HCT116 (cell line): ENCODE measurements around the gene SHISAL2A.

ENCODE experiments used
- CTCF ChIP-seq, 3 experiments: fragments of 200-600 bp in 1 of 3; sonication (generic) in 1 of 3; IDR thresholded peaks in 2 of 3; conservative IDR thresholded peaks in 1 of 3; 2 replicates each; pipeline ENCODE4 v1.5.1; 2012 to 2017; ENCODE audit warnings: low read depth in 2 of 3, low read length in 2 of 3, antibody characterized with exemption in 1 of 3, borderline replicate concordance in 1 of 3, control low read depth in 1 of 3, mild to moderate bottlenecking in 1 of 3, mixed read lengths in 1 of 3, mixed run types in 1 of 3, moderate library complexity in 1 of 3; ENCODE audit not compliant: insufficient read depth in 1 of 3
- POLR2AphosphoS5 ChIP-seq: IDR thresholded peaks from 2 replicates; pipeline ENCODE4 v1.6.1; 2011; ENCODE audit warnings: mild to moderate bottlenecking, low read depth, low read length, moderate library complexity

DNA sequence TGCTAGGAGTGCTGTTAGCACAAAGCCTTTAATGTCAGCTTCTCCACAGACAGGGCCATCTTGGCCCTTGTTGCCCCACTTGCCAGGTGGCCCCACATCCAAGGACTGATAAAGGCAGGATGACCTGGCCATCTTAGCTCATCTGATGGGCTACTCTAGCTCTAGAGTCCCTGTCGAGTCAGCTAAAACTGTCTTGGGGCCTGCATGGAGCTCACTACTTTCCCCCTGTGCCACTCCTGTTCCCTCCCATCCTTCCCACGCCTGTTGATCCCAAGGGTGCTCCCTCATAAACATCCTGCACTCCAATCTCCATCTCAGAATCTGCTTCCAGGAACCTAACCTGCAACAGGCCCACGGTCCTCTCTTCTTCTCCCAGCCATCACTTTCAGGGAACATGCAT lies 31.4 kb upstream of the SHISAL2A start:
- TF ChIP-seq CTCF (IDR thresholded peaks at IDR 0.05 in 2 of 3, conservative IDR thresholded peaks at IDR 0.05 in 1 of 3; ENCODE audit: borderline replicate concordance in 1 of 3, insufficient read depth in 1 of 3, low read depth in 2 of 3, low read length in 2 of 3) = no peak
- TF ChIP-seq POLR2AphosphoS5 = no peak
